Activated B cell treated with CpG ODN at 0.5 μM for 24 hours (primary cell): Measurements from ENCODE around the gene PRDM16. TPM values are rescaled to one million over a fixed set of nuclear protein-coding genes. Genes with fewer than 3 reads are reported as not detected.

Experiments
- ATAC-seq: fragments of 200-7000 bp; cut with Tn5 transposase; one replicate; pipeline ENCODE4 v1.10.0; 2021; ENCODE audit warnings: low read depth, mild to moderate bottlenecking, moderate library complexity
- CTCF ChIA-PET: fragments of 350-600 bp; sonication (Branson Sonifier 250); formaldehyde crosslinking; loops from one replicate; lab custom pipeline; 2021; ENCODE audit warnings: antibody characterized with exemption; lab: Charles Lee
- POLR2A ChIA-PET: fragments of 350-600 bp; sonication (Branson Sonifier 250); formaldehyde crosslinking; loops from one replicate; lab custom pipeline; 2021; ENCODE audit warnings: antibody characterized with exemption; lab: Charles Lee
- DNase-seq: peaks from one replicate; pipeline ENCODE4 v3.0.0; 2022
- H3K27ac Mint-ChIP-seq: one replicate; pipeline ENCODE4 v1.8.0; 2020; ENCODE audit warnings: mixed read lengths
- H3K27me3 Mint-ChIP-seq: one replicate; pipeline ENCODE4 v1.8.0; 2021; ENCODE audit warnings: mixed read lengths
- H3K36me3 Mint-ChIP-seq: one replicate; pipeline ENCODE4 v1.8.0; 2021; ENCODE audit warnings: low read depth, mixed read lengths
- H3K4me1 Mint-ChIP-seq: one replicate; pipeline ENCODE4 v1.8.0; 2021; ENCODE audit warnings: mixed read lengths
- H3K4me3 Mint-ChIP-seq: one replicate; pipeline ENCODE4 v1.8.0; 2020; ENCODE audit warnings: mild to moderate bottlenecking, mixed read lengths
- H3K9me3 Mint-ChIP-seq: one replicate; pipeline ENCODE4 v1.8.0; 2020; ENCODE audit warnings: mixed read lengths
- intact Hi-C: fragments of 100-400 bp; cut with micrococcal nuclease; formaldehyde crosslinking; loops from one replicate; pipeline ENCODE4 v1.15.1; 2024
- total RNA-seq: library from RNA; stranded (reverse); gene quantifications from 2 replicates; pipeline ENCODE4 v1.2.3, GENCODE V29; 2022
- TF ChIP-seq, protein P1 (sequence below): fragments of 200-600 bp; IDR thresholded peaks from one replicate; pipeline ENCODE4 v1.8.0; 2022; ENCODE audit warnings: antibody characterized with exemption, mild to moderate bottlenecking

The PRDM16 gene
- total RNA-seq, 1 donor from 2014 or later, result not detected

DNA sequence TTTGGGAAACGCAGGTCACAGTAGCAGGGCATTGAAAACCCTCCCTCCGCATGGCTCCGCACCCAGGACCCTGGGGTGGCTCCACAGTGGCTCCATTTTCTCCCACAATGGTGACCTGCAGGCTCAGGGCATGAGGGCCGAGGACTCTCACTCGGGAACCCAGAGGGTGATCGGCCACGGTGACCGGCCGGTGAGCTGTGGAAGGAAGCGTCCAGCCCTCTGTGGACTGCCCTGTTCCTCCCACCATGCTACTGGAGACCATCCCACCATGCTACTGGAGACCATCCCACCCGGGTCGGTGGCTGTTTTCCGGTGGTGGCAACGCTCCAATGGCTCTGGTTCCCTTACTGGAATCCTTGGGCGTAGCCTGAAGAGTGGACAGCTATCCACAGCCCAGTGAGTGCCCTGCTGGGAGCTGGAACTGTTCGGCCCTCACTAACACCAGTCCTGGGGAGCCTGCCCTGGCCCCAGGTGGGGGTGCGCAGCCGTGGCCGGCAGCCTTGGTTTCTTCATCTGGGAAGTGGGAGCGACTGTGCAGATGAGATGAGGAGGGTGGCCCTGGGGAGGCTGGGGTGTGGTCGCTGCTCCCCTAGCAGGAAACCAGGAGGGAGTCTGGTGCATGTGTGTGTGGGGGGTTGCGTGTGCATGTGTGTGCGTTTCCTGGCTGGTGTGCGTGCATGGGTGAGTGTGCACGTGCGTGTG is 59.6 kb downstream of the PRDM16 start:
- POLR2A ChIA-PET, result no interaction called here
- no peak overlapping the region for H3K27ac Mint-ChIP-seq
- TF ChIP-seq, protein P1, sequence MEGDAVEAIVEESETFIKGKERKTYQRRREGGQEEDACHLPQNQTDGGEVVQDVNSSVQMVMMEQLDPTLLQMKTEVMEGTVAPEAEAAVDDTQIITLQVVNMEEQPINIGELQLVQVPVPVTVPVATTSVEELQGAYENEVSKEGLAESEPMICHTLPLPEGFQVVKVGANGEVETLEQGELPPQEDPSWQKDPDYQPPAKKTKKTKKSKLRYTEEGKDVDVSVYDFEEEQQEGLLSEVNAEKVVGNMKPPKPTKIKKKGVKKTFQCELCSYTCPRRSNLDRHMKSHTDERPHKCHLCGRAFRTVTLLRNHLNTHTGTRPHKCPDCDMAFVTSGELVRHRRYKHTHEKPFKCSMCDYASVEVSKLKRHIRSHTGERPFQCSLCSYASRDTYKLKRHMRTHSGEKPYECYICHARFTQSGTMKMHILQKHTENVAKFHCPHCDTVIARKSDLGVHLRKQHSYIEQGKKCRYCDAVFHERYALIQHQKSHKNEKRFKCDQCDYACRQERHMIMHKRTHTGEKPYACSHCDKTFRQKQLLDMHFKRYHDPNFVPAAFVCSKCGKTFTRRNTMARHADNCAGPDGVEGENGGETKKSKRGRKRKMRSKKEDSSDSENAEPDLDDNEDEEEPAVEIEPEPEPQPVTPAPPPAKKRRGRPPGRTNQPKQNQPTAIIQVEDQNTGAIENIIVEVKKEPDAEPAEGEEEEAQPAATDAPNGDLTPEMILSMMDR, result no peak
- no peaks in the 10 kb centered on the region for H3K27me3 Mint-ChIP-seq
- DNase-seq (no peak), ATAC-seq (no peak)
- CTCF ChIA-PET, result no interaction called here
- no peaks in the 10 kb centered on the region for H3K36me3 Mint-ChIP-seq
- intact Hi-C loops, result no loop called here
- H3K4me3 Mint-ChIP-seq, result no peak overlapping the region
- no peaks in the 10 kb centered on the region for H3K9me3 Mint-ChIP-seq
- no peaks in the 10 kb centered on the region for H3K4me1 Mint-ChIP-seq

DNA sequence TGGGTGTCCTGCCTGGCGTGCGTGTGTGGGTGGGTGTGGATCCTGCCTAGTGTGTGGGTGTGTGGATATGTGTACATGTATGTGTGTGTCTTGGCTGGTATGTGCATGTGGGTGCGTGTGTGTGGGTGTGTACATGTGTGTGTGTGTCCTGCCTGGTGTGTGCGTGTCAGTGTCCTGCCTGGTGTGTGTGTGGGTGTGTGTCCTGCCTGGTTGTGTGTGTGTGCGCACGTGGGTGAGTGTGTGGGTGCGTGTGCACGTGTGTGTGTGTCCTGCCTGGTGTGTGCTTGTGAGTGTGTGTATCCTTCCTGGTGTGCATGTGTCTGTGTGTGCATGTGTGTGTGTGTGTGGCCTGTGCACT is 60.1 kb downstream of the PRDM16 start:
- no peak for ATAC-seq
- POLR2A ChIA-PET, result no interaction called here
- H3K27me3 Mint-ChIP-seq, result no peaks in the 10 kb centered on the region
- DNase-seq, result no peak
- intact Hi-C loops, result no loop called here
- no peaks in the 10 kb centered on the region for H3K36me3 Mint-ChIP-seq
- TF ChIP-seq, protein P1, result no peak
- H3K4me3 Mint-ChIP-seq, result no peak overlapping the region
- no peaks in the 10 kb centered on the region for H3K9me3 Mint-ChIP-seq
- H3K27ac Mint-ChIP-seq, result no peak overlapping the region
- CTCF ChIA-PET, result no interaction called here
- H3K4me1 Mint-ChIP-seq, result no peaks in the 10 kb centered on the region

DNA sequence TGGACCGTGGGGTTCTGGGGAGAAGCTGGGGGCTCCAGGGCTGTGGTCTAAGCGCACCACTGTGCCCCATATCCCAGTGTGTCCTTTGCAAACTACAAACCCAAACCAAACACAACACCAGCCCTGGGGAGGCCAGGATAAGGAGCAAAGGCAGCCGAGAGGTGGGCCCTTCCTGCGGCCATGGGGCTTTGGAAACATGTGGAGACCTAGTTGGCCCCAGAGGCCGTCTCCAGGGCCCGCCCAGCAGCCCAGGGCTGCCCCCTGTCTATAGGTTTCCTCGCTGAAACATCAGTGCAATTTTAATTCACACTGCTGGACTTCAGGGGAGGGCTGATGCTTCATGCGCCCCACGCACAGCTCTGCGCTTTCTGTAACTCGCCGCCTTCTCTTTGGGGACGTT is 61.3 kb downstream of the PRDM16 start:
- TF ChIP-seq, protein P1, result no peak
- ChIA-PET CTCF (no interaction called here), POLR2A (no interaction called here)
- ATAC-seq (no peak), DNase-seq (no peak)
- H3K27me3 Mint-ChIP-seq, result no peaks in the 10 kb centered on the region
- no peak overlapping the region for H3K27ac Mint-ChIP-seq
- no peaks in the 10 kb centered on the region for H3K9me3 Mint-ChIP-seq
- no peak overlapping the region for H3K4me3 Mint-ChIP-seq
- no peaks in the 10 kb centered on the region for H3K36me3 Mint-ChIP-seq
- H3K4me1 Mint-ChIP-seq, result no peaks in the 10 kb centered on the region
- intact Hi-C loops, result no loop called here

DNA sequence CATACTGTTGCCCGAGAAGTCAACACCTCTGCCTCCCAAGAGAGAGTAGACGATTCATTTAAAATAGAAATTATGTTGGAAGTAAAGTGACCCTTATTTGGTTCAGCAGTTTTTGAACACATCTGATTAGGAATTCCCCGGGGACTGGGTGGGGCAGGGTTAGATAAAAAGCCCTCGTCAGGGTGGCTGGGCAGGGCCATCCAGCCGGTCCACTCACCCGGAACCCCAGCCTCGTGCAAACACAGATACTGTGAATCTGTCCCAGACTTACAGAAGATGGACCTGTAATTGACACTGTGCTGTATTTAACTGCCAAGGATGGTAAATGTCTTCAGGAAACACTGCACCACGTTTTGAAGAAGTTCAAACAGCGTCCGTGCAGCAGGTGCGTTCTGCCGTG is 63.7 kb downstream of the PRDM16 start:
- H3K4me3 Mint-ChIP-seq, result no peak overlapping the region
- H3K27ac Mint-ChIP-seq, result no peak overlapping the region
- TF ChIP-seq, protein P1, result no peak
- H3K9me3 Mint-ChIP-seq, result no peaks in the 10 kb centered on the region
- DNase-seq, result no peak
- H3K27me3 Mint-ChIP-seq, result no peaks in the 10 kb centered on the region
- POLR2A ChIA-PET, result no interaction called here
- ATAC-seq, result no peak
- H3K36me3 Mint-ChIP-seq, result no peaks in the 10 kb centered on the region
- no peaks in the 10 kb centered on the region for H3K4me1 Mint-ChIP-seq
- CTCF ChIA-PET, result no interaction called here
- intact Hi-C loops, result no loop called here

DNA sequence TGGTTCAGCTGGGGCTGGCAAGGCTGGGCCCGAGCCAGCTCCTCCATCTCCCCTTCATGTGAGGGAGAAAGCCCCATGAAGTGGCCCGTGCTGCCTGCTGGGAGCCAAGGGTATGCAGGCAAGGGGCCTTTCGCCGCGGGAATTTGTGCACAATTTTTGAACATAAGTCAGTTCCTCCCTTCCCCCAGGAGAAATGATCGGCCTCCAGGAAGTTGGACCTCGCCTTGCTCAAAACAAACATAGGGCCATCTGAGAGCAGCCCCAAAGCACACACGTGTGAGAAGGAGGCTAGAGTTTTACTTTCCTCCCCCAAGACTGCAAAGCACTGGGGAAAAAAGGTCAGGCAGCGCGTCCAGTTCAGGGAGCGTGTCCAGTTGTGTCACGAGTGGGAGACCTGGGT is 64.7 kb downstream of the PRDM16 start:
- Mint-ChIP-seq H3K36me3 (no peaks in the 10 kb centered on the region), H3K9me3 (no peaks in the 10 kb centered on the region), H3K4me3 (no peak overlapping the region), H3K4me1 (no peaks in the 10 kb centered on the region), H3K27ac (no peak overlapping the region), H3K27me3 (no peaks in the 10 kb centered on the region)
- DNase-seq (no peak), ATAC-seq (no peak)
- ChIA-PET POLR2A (no interaction called here), CTCF (no interaction called here)
- TF ChIP-seq, protein P1, result no peak
- intact Hi-C loops, result no loop called here
